ENCODE measurements around the gene RTP5.

GRCh38 chr2:241876528-241877196, 7.1 kb downstream of the RTP5 start:
- TF ChIP-seq EZH2 (IDR thresholded peaks at IDR 0.05; ENCODE audit: low read length, missing control alignments) (no peak), CTCF (conservative IDR thresholded peaks at IDR 0.05 in 1 of 2, IDR thresholded peaks at IDR 0.05 in 1 of 2; ENCODE audit: low read depth in 1 of 2, low read length in 2 of 2) (no peak)

All from fibroblast of lung (primary cell).